Parathyroid adenoma (tissue), 2 donors: ENCODE measurements around the gene VCAN.

Source experiments
- H2AFZ ChIP-seq: fragments of 300-600 bp; sonication (generic); one replicate; pipeline ENCODE4 v1.7.0; 2017; ENCODE audit warnings: antibody characterized with exemption, mild to moderate bottlenecking
- H3K27ac ChIP-seq: fragments of 300-600 bp; sonication (generic); one replicate; pipeline ENCODE4 v1.7.0; 2017
- H3K27me3 ChIP-seq: fragments of 300-600 bp; sonication (generic); one replicate; pipeline ENCODE4 v1.7.0; 2017; ENCODE audit warnings: low read length; ENCODE audit not compliant: control insufficient read depth, insufficient read depth
- H3K36me3 ChIP-seq: fragments of 300-600 bp; sonication (generic); one replicate; pipeline ENCODE4 v1.7.0; 2017; ENCODE audit warnings: low read length; ENCODE audit not compliant: control insufficient read depth, insufficient read depth
- H3K4me1 ChIP-seq: fragments of 300-600 bp; sonication (generic); one replicate; pipeline ENCODE4 v1.7.0; 2017; ENCODE audit warnings: control low read depth
- H3K4me2 ChIP-seq: fragments of 300-600 bp; sonication (generic); one replicate; pipeline ENCODE4 v1.7.0; 2017; ENCODE audit warnings: low read length
- H3K4me3 ChIP-seq: fragments of 300-600 bp; sonication (generic); one replicate; pipeline ENCODE4 v1.7.0; 2017; ENCODE audit warnings: low read depth, low read length
- H3K79me2 ChIP-seq: fragments of 300-600 bp; sonication (generic); one replicate; pipeline ENCODE4 v1.7.0; 2017; ENCODE audit warnings: control low read depth
- H3K9ac ChIP-seq: fragments of 300-600 bp; sonication (generic); one replicate; pipeline ENCODE4 v1.7.0; 2017; ENCODE audit warnings: mild to moderate bottlenecking
- H3K9me3 ChIP-seq: fragments of 300-600 bp; sonication (generic); one replicate; pipeline ENCODE4 v1.7.0; 2017; ENCODE audit warnings: low read length; ENCODE audit not compliant: control insufficient read depth
- CTCF ChIP-seq: fragments of 300-600 bp; sonication (generic); IDR thresholded peaks from one replicate; pipeline ENCODE4 v1.7.0; 2017; ENCODE audit warnings: antibody characterized with exemption, mild to moderate bottlenecking
- donor health status: primary hyperparathyroidism.

VCAN gene

GRCh38 chr5:83518319-83519061 is 46.9 kb downstream of the VCAN start:
- H3K27ac ChIP-seq: no peak overlapping the region
- H2AFZ ChIP-seq: no peak overlapping the region
- no peak overlapping the region for H3K4me3 ChIP-seq
- H3K79me2 ChIP-seq: no peaks in the 10 kb centered on the region
- no peak overlapping the region for H3K9ac ChIP-seq
- no peaks in the 10 kb centered on the region for H3K9me3 ChIP-seq
- no peaks in the 10 kb centered on the region for H3K27me3 ChIP-seq
- no peaks in the 10 kb centered on the region for H3K36me3 ChIP-seq
- no peak for TF ChIP-seq CTCF
- H3K4me1 ChIP-seq: no peaks in the 10 kb centered on the region
- H3K4me2 ChIP-seq: no peak overlapping the region

- Histone ChIP-seq H3K36me3 (no peaks in the 10 kb centered on the region), H3K9me3 (no peaks in the 10 kb centered on the region), H3K27ac (no peak overlapping the region), H3K79me2 (no peaks in the 10 kb centered on the region), H2AFZ (no peak overlapping the region), H3K4me2 (no peak overlapping the region), H3K4me3 (no peak overlapping the region), H3K9ac (no peak overlapping the region), H3K27me3 (no peaks in the 10 kb centered on the region), H3K4me1 (no peaks in the 10 kb centered on the region)
- no peak for TF ChIP-seq CTCF
Measured at GRCh38 chr5:83522446-83522845, 50.9 kb downstream of the VCAN start.

- H3K4me2 ChIP-seq: no peak overlapping the region
- H3K79me2 ChIP-seq: no peaks in the 10 kb centered on the region
- TF ChIP-seq CTCF: no peak
- no peak overlapping the region for H3K27ac ChIP-seq
- no peak overlapping the region for H3K9ac ChIP-seq
- H3K9me3 ChIP-seq: no peaks in the 10 kb centered on the region
- no peak overlapping the region for H2AFZ ChIP-seq
- H3K4me1 ChIP-seq: no peaks in the 10 kb centered on the region
- H3K36me3 ChIP-seq: no peaks in the 10 kb centered on the region
- H3K27me3 ChIP-seq: no peaks in the 10 kb centered on the region
- no peak overlapping the region for H3K4me3 ChIP-seq
Measured at GRCh38 chr5:83523929-83524328, 52.4 kb downstream of the VCAN start.

DNA sequence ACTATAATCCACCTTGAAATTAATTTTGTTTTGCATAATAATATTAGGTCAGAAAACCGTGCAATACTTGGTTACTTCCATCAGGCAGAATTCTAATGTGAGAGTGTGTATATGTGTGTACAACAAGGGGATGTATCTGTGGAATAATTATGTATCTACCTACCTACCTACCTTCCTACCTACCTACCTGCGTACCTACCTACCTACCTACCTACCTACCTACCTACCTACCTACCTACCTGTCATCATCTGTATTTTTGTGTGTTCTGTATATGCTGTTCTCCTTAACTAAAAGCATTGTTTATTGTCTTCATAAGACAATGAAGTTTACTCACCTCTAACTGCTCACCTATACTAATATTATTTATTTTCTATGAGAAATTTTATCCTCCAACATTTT is 52.8 kb downstream of the VCAN start:
- no peaks in the 10 kb centered on the region for H3K79me2 ChIP-seq
- no peaks in the 10 kb centered on the region for H3K27me3 ChIP-seq
- H3K27ac ChIP-seq: no peak overlapping the region
- TF ChIP-seq CTCF: no peak
- no peak overlapping the region for H3K9ac ChIP-seq
- no peak overlapping the region for H2AFZ ChIP-seq
- H3K9me3 ChIP-seq: no peaks in the 10 kb centered on the region
- no peak overlapping the region for H3K4me3 ChIP-seq
- H3K4me1 ChIP-seq: no peaks in the 10 kb centered on the region
- no peak overlapping the region for H3K4me2 ChIP-seq
- H3K36me3 ChIP-seq: no peaks in the 10 kb centered on the region

- Histone ChIP-seq H3K27me3 (no peaks in the 10 kb centered on the region), H3K4me3 (no peak overlapping the region), H3K27ac (no peak overlapping the region), H3K4me1 (no peaks in the 10 kb centered on the region), H2AFZ (no peak overlapping the region), H3K4me2 (no peak overlapping the region), H3K79me2 (no peaks in the 10 kb centered on the region), H3K36me3 (no peaks in the 10 kb centered on the region), H3K9ac (no peak overlapping the region), H3K9me3 (no peaks in the 10 kb centered on the region)
- no peak for TF ChIP-seq CTCF
Measured at GRCh38 chr5:83524991-83525390, 53.4 kb downstream of the VCAN start.
